GM12872 (cell line): Measurements from ENCODE around the gene CDKN2B-AS1.

Source experiments
- TF ChIP-seq, protein P1 (sequence below): IDR thresholded peaks from 3 replicates; pipeline ENCODE4 v1.5.1; 2011; ENCODE audit warnings: low read depth, mild to moderate bottlenecking, low read length, moderate library complexity; ENCODE audit not compliant: insufficient read depth

Gene CDKN2B-AS1

DNA sequence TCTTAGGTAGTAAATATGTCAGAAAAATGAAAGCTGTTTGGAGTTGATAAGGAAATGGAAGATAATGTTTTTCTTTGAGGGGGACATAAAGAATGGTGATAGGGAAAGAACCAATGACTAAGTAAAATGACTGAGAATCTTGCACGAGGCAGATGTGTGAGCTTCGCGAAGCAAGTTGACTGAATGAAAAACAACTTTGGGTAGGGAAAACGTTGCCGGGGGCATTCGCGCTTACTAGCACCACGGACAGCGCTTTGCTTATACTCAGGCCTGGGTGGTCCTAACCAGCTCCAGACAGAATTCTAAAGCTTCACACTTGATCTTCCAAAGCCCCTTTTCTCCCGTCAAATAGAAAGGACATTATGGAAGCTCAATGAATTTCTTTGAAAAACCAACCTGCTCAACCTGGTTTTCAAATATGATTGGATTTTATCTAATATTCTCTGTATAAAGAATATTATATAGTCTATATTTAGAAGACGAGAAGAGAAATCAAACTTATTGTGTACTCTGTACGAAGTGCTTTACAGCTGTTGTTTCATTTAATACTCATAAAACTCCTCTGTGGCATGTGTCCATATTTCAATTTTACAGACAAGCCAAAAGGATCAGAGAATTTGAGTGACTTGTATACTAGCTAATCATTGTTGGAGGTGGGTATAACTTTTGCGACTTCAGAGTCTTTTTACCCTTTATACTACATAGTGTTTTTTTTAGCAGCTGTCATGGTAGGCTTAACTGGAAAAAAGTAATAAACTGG lies 16.5 kb downstream of the CDKN2B-AS1 start:
- TF ChIP-seq, protein P1, sequence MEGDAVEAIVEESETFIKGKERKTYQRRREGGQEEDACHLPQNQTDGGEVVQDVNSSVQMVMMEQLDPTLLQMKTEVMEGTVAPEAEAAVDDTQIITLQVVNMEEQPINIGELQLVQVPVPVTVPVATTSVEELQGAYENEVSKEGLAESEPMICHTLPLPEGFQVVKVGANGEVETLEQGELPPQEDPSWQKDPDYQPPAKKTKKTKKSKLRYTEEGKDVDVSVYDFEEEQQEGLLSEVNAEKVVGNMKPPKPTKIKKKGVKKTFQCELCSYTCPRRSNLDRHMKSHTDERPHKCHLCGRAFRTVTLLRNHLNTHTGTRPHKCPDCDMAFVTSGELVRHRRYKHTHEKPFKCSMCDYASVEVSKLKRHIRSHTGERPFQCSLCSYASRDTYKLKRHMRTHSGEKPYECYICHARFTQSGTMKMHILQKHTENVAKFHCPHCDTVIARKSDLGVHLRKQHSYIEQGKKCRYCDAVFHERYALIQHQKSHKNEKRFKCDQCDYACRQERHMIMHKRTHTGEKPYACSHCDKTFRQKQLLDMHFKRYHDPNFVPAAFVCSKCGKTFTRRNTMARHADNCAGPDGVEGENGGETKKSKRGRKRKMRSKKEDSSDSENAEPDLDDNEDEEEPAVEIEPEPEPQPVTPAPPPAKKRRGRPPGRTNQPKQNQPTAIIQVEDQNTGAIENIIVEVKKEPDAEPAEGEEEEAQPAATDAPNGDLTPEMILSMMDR: no peak

DNA sequence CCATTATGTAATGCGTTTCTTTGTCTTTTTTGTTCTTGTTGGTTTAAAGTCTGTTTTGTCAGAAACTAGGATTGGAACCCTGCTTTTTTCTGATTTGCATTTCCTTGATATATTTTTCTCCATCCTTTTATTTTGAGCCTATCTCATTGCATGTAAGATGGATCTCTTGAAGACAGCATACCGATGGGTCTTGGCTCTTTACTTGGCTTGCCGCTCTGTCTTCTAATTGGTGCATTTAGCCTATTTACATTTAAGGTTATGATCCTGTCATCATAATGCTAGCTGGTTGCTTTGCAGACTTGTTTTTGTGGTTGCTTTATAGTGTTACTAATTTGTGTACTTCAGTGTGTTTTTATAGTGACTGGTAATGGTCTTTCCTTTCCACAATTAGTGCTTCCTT lies 27.8 kb downstream of the CDKN2B-AS1 start:
- TF ChIP-seq, protein P1: no peak

DNA sequence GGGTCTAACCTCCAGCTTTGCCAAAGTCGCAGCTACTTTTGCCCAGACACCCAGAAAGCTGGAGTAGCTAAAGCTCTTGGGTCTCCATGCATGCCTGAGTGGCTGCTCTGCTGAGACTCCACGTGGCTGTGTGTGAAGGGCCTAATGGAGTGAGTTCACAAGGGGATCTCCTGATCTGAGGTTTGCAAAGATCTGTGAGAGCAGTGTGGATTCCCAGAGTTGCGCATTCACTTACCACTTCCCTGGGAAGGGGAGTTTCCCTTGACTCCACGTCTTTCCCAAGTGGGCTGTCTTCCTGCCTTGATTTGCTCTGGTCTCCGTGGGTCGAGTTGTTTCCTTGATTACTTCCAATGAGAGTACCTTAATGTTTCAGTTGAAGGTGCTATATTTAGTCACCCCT lies 32.1 kb downstream of the CDKN2B-AS1 start:
- TF ChIP-seq, protein P1: no peak

DNA sequence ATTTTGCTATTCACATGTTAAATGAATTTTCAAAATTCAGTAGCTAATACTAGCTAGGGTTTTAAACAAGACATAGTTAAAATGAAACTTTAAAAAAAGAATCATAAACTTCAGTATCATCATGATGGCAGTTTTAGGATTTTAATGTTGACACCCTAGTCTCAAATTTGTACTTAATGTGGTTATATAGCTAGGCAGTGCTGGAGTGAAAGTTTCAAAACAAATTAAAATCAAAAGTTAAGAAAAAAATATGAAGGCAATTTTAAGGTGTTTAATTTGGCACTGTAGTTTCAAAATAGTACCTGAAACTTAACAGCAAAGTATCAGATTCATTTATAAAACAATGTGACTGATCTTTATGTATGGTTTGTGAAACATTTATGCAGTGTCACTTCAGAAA lies 33.8 kb downstream of the CDKN2B-AS1 start:
- TF ChIP-seq, protein P1: no peak

DNA sequence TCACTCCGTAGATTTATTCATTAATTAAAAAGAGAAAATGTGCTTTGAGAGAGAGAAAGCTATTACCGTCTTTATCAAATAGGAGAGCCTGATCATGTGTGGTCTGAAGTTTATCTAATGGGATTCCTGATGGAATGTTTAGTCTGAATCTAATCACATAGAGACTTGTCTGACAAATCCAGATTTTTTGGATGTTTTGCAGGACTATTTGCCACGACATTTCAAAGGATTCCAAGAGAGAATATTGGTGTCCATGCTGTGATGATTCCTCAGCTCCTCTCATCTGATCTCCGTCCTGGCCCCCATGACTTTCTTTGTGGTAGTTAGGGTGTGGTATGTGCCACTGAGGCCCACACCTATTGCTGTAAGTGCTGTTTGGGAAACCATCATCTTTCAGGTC lies 34.6 kb downstream of the CDKN2B-AS1 start:
- TF ChIP-seq, protein P1: no peak

DNA sequence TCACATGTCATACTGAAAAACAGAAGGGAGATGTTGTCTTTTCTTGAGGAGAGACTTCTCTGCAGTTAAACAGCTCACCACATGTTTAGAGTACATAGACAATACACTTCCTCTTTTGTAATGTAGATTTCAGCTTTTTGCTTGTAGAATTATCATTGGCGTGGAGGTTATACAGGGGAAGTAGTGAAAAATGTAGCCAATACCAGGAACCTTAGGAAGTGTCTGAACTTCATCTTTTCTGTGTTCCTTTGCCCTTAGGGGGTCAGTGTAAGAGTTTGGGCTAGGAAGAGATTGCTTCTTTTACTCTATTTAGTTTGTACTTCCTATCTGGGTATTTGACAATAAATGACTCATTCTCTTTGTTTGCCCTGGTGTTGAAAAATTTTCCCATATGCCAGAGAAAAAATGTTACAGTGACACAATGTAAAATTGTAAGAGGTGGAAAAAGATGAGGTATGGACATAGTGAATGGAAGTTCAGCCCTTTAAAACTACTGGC lies 35.6 kb downstream of the CDKN2B-AS1 start:
- TF ChIP-seq, protein P1: no peak

DNA sequence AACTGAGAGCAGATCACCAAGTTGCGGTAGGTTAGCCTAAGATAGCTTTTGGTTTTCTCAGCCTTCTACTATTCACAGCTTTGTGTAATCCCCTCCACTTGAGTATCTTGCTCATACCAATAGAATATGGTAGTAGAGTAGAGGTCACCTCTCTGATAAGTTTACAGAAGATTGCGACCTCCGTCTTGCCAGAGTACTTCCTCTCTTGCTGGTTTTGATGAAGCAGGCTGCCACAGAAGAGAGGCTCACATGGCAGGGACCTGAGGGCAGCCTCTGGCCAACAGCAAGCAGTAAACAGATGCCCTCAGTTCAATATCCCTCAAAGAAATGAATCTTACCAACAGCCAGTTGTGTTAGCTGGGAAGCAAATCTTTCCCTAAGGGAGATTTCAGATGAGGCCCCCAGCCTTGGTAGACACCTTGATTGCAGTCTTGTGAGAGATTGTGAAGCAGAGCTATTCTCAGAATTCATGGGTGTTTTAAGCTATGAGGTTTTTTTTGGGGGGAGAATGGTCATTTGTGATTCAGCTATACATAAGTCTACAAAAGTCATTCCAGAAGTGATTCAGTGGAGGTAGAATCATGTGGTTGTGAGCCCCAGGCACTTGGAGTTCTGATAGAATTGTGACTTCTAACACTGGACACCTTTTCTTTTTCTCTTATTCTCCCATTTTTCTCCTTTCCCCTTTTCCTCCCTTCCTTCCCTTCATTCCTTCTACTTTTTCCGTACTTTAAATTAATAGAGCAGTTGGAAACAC lies 37.2 kb downstream of the CDKN2B-AS1 start:
- TF ChIP-seq, protein P1: no peak
